ENCODE data around the gene PER2. TPM values are rescaled to one million over a fixed set of nuclear protein-coding genes. Genes with fewer than 3 reads are reported as not detected.

The PER2 gene
- total and polyA plus RNA-seq, 2 of the 13 experiments (the other 11 are each of a cell fraction or from before 2014, with no cell fraction given): 5.1 to 9.4 TPM

DNA sequence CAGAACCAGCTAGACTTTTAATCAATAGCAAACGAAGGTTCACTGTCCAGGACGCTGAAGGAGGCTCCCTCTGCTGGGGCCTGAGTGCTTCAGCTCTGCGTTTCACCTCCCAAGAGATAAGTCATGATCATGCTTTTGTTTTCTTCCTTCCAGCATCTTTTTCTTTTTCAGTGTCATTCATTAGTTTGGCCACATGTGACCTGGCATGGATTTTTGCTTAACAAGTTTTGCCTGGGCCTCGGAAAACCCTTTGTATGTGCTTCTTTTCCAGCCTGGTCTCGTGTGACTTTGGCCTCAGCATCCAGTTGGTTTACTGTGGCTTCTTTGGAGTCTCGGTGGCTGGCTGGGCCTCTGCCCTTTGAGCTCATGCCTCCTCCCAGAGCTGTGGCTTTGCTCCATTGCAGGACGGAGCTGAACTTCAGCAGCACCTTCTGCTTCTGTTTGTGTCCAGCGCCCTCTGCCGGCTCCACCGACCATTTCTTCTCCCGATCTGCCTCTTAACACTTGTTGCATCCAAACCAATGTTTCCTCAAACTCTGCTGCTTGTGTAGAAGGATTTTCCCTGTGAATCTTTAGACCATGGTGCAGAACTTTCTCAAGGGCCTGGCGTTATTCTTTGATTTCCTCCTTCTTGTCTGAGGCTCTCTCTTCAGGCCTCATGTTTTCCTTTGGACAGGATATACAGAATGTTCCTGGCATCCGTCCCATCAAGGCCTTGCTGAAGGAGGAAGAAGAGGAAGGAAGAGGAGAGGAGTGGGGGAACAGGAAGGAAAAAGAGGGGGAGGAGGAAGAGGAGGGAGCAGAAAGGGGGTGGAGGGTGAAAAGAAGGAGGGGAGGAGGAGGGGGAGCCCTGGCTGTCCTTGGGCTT lies 25.0 kb downstream of the PER2 start (continued):
- TF ChIP-seq, protein P1, sequence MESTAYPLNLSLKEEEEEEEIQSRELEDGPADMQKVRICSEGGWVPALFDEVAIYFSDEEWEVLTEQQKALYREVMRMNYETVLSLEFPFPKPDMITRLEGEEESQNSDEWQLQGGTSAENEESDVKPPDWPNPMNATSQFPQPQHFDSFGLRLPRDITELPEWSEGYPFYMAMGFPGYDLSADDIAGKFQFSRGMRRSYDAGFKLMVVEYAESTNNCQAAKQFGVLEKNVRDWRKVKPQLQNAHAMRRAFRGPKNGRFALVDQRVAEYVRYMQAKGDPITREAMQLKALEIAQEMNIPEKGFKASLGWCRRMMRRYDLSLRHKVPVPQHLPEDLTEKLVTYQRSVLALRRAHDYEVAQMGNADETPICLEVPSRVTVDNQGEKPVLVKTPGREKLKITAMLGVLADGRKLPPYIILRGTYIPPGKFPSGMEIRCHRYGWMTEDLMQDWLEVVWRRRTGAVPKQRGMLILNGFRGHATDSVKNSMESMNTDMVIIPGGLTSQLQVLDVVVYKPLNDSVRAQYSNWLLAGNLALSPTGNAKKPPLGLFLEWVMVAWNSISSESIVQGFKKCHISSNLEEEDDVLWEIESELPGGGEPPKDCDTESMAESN (CRISPR knock-in tag; conservative IDR thresholded peaks at IDR 0.05): peak; percentile 70; the same call in 1 of the 2 replicates
- TF ChIP-seq FOSL2 (CRISPR knock-in tag; IDR thresholded peaks at IDR 0.05) (peak; percentile 39; the same call in 1 of the 2 replicates), HOXA3 (CRISPR knock-in tag; IDR thresholded peaks at IDR 0.05) (peak; percentile 65), PRDM4 (CRISPR knock-in tag; IDR thresholded peaks at IDR 0.05; ENCODE audit: borderline replicate concordance) (no peak), POLR2G (IDR thresholded peaks at IDR 0.05; ENCODE audit: low read depth, low read length) (no peak; the same call in 1 of the 2 replicates), CEBPG (CRISPR knock-in tag; IDR thresholded peaks at IDR 0.05) (0 out of 2 replicates have a peak, but pooled peaks have one; percentile 6), SMAD9 (CRISPR knock-in tag; IDR thresholded peaks at IDR 0.05) (no peak), MIER2 (CRISPR knock-in tag; IDR thresholded peaks at IDR 0.05) (peak; percentile 58; the same call in 1 of the 2 replicates), ZNF792 (CRISPR knock-in tag; IDR thresholded peaks at IDR 0.05) (peak; percentile 59; the same call in 1 of the 2 replicates), DPF2 (CRISPR knock-in tag; IDR thresholded peaks at IDR 0.05; ENCODE audit: borderline replicate concordance, low read depth) (peak; percentile 53; the same call in 1 of the 2 replicates), ZNF275 (CRISPR knock-in tag; IDR thresholded peaks at IDR 0.05; ENCODE audit: borderline replicate concordance) (peak; percentile 52; the same call in 1 of the 2 replicates), SMARCC2 (IDR thresholded peaks at IDR 0.05) (no peak), MAFF (IDR thresholded peaks at IDR 0.05; ENCODE audit: low read depth, low read length) (no peak)
- TF ChIP-seq, protein P2, sequence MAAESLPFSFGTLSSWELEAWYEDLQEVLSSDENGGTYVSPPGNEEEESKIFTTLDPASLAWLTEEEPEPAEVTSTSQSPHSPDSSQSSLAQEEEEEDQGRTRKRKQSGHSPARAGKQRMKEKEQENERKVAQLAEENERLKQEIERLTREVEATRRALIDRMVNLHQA (CRISPR knock-in tag; IDR thresholded peaks at IDR 0.05): no peak
- TF ChIP-seq, protein P3, sequence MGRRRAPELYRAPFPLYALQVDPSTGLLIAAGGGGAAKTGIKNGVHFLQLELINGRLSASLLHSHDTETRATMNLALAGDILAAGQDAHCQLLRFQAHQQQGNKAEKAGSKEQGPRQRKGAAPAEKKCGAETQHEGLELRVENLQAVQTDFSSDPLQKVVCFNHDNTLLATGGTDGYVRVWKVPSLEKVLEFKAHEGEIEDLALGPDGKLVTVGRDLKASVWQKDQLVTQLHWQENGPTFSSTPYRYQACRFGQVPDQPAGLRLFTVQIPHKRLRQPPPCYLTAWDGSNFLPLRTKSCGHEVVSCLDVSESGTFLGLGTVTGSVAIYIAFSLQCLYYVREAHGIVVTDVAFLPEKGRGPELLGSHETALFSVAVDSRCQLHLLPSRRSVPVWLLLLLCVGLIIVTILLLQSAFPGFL (CRISPR knock-in tag; IDR thresholded peaks at IDR 0.05): no peak
- TF ChIP-seq, protein P4, sequence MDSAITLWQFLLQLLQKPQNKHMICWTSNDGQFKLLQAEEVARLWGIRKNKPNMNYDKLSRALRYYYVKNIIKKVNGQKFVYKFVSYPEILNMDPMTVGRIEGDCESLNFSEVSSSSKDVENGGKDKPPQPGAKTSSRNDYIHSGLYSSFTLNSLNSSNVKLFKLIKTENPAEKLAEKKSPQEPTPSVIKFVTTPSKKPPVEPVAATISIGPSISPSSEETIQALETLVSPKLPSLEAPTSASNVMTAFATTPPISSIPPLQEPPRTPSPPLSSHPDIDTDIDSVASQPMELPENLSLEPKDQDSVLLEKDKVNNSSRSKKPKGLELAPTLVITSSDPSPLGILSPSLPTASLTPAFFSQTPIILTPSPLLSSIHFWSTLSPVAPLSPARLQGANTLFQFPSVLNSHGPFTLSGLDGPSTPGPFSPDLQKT (CRISPR knock-in tag; IDR thresholded peaks at IDR 0.05; ENCODE audit: borderline replicate concordance): no peak
- TF ChIP-seq, protein P5, sequence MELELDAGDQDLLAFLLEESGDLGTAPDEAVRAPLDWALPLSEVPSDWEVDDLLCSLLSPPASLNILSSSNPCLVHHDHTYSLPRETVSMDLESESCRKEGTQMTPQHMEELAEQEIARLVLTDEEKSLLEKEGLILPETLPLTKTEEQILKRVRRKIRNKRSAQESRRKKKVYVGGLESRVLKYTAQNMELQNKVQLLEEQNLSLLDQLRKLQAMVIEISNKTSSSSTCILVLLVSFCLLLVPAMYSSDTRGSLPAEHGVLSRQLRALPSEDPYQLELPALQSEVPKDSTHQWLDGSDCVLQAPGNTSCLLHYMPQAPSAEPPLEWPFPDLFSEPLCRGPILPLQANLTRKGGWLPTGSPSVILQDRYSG (CRISPR knock-in tag; IDR thresholded peaks at IDR 0.05): 0 out of 2 replicates have a peak, but pooled peaks have one; percentile 33
